Anterior cingulate cortex (tissue), 58 donors: ENCODE data around the gene RABAC1.

Experiments
- DNase-seq, 58 donors: peaks; one replicate each; lab custom pipeline; 2025; lab: John Stamatoyannopoulos, UW

Gene RABAC1, protein sequence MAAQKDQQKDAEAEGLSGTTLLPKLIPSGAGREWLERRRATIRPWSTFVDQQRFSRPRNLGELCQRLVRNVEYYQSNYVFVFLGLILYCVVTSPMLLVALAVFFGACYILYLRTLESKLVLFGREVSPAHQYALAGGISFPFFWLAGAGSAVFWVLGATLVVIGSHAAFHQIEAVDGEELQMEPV

GRCh38 chr19:41959056-41960053 is at the start of gene RABAC1:
Gene RABAC1, minus strand, starts transcription at chr19:41959321. Its CDS starts 29 bp downstream, at chr19:41959292.
- peak; percentile 49 to 95 (median 85) for DNase-seq

- no peak for DNase-seq
Observed at GRCh38 chr19:42006569-42006968, 47.4 kb upstream of the RABAC1 start.

- no peak for DNase-seq
Observed at GRCh38 chr19:42005504-42005903, 46.4 kb upstream of the RABAC1 start.

DNA sequence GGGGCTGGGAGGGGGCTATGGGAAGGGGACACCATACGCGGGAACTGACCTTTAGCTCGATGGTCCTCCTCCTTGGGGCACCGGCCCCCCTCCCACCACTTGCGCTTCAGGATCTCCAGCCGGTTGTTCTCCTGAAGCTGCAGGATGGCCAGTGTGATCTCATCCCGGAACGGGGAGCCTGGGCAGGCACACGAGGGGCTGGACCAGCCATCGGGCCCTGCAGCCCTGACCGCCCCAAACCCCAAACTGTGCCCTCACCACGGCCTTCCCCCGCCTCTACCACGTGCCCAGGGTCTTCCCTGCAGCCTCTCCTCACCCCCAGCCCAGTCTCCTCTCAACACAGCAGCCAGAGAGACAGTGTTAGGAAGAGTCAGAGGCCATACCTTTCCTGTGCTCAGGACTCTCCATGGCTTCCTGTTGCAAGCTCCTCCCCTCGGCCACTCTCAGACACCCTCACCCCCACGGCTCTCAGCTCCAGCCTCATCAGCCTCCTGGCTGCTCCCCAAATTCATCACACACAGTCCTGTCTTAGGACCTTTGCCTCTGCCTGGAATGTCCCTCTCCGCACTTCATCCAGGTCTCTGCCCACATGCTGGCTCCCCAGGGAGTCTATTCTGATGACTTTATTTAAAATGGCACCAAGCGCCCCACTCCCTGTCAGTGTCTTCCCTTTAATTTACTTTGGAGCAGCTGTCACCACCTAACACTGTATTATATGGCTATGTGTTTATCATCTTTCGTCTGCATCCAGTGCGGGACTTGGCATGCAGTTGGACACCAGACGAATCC is 44.6 kb upstream of the RABAC1 start:
- DNase-seq: no peak

- DNase-seq: no peak
Observed at GRCh38 chr19:41999878-42000208, 40.7 kb upstream of the RABAC1 start.

GRCh38 chr19:41999071-41999877 is 40.2 kb upstream of the RABAC1 start:
- peak in 3 of 58 donors; percentile 6 to 26 (median 16) for DNase-seq

DNA sequence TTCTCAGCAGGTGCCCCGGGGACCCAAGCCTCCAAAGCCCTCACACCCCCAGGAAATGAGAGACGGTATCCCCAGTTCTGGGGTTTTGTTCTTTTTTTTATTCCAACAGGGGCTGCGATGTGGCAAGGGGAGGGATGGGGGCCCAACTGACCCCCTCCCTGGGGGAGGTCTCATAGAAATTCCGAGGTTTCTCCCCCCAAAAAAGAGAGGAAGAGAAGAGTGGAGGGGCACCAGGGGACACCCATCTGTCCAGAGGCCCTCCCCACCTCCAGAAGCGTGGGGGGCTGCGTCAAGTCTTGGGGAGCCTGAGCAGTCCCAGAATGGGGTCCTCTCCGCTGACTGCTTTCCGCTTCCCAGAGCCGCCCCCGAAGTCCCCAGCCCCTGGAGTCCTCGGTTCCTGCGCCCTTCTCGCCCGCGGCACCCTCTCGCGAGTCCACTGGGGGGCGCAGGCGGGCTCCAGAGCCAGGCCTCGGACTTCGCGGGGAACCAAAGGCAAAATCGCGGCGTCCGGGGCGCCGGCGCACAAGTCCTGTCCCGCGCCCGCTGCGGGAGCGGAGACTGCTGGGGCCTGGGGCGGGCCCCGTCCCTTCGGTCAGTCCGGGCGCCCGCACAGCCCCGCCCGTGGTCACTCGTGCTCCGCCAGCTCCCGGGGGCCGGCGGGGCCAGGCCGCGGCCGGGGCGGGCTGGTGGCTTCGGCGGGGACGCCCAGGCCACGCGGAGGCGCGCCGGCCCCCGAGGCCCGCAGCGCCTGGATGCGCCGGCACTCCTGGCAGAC is 39.3 kb upstream of the RABAC1 start:
- peak in 22 of 58 donors; percentile 3 to 52 (median 18) for DNase-seq

DNA sequence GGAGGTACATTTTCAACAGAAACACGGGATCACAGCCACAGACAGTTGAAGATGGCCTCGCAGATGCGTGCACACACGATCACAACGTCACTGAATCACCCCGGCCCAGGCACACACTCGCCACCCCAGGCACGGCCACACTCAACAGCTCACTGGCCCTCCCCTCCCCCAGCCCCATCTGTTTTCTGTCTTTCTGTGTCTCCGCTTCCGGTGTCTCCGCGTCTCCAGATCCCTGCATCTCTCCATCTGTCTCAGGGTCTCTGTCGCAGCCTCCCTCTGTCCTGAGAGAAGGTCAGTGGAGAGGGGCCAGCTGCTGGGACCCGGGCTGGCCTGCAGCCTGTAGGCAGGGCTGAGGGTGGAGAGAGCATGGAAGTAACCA is 38.7 kb upstream of the RABAC1 start:
- peak in 15 of 58 donors; percentile 15 to 66 (median 48) for DNase-seq

DNA sequence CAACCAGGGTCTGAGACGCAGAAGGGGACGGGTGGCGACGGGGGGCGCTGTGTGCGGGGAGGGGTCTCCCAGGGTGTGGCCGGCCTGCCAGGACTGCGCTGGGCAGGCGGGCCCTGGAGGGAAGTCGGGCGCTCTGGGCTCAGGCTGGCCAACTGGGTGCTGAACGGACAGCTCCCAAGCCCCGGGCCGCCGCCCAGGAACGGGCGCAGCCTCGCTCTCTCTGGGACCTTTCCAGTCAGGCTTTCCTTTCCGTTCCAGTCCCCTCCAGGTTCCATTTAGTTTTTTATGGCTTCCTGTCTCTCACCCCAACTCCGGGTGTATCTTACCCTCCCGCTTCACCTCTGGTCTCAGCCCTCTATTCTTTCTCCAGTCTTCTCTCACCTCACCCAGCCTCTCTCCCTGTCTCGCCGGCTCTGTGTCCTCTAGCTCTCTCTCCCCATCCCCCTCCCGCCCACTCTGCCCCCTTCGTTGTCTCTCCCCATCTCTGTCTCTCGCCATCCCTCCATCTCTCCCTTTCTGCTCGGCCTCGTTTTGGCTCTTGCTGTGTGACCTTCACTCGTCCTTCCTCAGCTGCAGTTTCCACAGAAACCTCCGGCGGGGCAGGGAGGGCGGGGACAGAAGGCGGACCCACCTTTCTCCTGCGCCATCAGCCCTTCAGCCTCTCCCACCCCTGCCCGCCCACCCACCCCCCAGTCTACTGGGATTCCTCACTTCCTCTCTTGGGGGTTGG is 38.2 kb upstream of the RABAC1 start:
- peak in 26 of 58 donors; percentile 6 to 66 (median 40) for DNase-seq

DNA sequence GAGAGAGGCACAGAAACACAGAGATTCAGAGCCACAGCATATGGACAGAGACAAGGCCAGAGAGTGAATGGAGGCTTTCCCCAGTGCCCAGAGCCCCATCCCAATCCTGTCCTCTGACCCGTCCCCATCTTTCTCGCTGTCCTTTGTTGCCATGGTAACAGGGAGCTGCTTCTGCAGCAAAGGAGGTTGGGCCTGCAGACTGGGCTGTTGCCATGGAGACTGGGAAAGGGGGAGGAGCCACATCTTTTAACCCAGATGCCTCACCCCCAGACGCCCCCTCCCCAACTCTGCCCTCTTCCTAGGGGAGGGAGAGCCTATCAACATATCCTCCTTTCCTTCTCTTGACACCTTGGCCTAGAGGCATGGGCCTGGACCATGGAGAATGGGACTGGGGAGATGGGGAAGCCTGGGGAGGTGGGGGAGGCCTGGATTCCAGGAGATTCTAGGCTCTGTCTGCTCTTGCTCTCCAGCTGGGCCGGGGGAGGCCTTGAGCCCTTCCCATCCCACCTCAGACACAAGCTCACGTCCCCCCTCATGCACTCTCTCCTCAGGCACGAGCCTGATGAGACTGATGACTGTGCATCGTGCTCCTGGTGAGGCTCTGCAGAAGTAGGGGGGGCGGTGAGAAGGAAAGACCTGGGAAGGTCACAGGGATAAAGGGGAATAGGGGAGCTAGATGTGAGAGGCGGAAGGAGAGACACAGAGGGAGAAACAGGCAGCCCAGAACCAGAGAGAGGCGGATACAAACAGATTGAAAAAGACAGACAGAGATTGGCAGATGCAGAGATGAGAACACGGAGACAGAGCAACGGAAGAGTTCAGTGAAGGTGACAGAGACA is 37.1 kb upstream of the RABAC1 start:
- peak in 37 of 58 donors; percentile 4 to 78 (median 44) for DNase-seq

GRCh38 chr19:41994994-41995958 is 36.2 kb upstream of the RABAC1 start:
- DNase-seq: peak in 10 of 58 donors; percentile 4 to 35 (median 20)

DNA sequence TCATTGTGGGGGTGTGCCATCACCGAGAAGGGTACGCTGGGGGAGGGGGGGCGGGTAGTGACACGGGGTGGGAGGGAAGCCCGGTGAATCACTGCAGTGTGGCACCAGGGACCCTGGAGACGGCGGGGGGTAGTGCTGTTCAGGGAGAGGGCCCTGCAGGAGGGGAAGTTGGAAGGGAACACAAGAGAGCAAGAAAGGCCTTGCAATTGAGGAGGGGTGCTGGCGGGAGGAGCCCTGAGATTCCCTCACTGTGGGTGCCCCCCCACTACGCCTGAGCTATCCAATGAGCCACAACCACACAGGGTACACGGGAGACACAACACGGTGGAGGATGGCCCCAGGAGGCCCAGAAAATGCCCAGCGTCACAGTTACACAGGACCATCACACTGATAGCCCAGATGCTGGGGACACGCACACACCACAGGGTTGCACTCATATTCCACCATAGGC is 35.4 kb upstream of the RABAC1 start:
- DNase-seq: peak in 15 of 58 donors; percentile 18 to 74 (median 53)

DNA sequence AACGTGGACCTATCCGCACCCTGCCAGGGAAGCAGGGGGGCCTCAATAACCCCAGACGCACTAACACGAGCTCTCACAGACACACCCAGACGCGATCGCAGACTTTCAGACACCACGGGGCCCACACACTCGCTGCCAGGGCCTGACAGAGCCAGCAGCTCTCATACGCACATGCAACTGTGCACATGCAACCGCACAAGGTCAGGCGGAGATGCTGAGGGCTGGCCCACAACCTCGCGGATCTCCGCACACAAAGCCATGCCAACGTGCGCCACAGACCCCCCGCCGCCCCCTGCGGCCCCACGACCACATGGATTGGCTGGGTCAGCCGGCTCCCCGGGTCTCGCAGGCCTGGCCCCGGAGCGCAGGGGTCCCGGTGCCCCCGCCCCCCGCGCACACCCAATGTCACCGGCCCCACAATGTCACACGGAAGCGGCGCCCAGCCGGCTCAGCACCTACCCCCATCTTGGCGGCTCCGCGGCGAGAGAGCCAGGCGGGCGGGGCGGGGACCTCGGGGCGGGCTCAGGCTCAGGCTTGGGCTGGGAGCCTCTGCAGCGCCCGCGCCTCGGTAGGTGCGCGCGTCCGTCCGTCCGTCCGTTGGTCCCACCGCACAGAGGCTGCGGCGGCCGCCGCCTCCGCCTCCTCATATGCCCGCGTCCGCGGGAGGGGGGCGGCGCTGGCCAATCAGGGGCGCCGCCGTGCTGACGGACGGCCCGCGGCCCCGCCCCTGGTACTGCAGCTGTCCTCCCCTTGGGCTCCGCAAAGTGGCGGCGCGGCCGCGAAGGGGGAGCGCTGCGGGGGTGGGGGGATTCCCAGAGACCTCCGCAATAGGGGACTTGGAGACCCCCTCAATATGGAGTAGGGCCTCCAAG is 34.7 kb upstream of the RABAC1 start, which contains the start of gene ATP1A3:
Gene ATP1A3, minus strand, starts transcription at position 619 of the 872 bp plus-strand sequence. Its CDS starts 154 bp downstream, at position 465.
- DNase-seq: peak in 51 of 58 donors; percentile 10 to 84 (median 49)

- DNase-seq: peak in 7 of 58 donors; percentile 2 to 48 (median 7)
Observed at GRCh38 chr19:41991925-41992569, 32.9 kb upstream of the RABAC1 start.
